Measurements from ENCODE around the gene MRI1. TPM values are rescaled to one million over a fixed set of nuclear protein-coding genes. Genes with fewer than 3 reads are reported as not detected.
"Not testable (repeated sequence)": the region's sequence is repeated elsewhere in the genome, so short reads cannot be mapped to it uniquely, and the experiment has no call there.

Gene MRI1
- total RNA-seq, 1 donor = 33.7 TPM

- peaks cover 31% of the 10 kb centered on the region for H3K36me3 ChIP-seq (ENCODE audit: insufficient read depth, low read length)
- peaks cover 22% of the 10 kb centered on the region for H3K4me1 ChIP-seq (ENCODE audit: insufficient read depth, low read length)
These were observed 14.5 kb downstream of the MRI1 start for GRCh38 chr19:13778847-13779246.

GRCh38 chr19:13779794-13780193, 15.5 kb downstream of the MRI1 start:
- H4K20me1 ChIP-seq (ENCODE audit: insufficient read depth, low read length) = peaks cover 12% of the 10 kb centered on the region
- not testable (repeated sequence) for H3K4me3 ChIP-seq (ENCODE audit: insufficient read depth, low read length); DNase-seq (ENCODE audit: insufficient read length, low spot score, missing footprints); H3K9me3 ChIP-seq (ENCODE audit: low read depth, low read length); H3K27ac ChIP-seq (ENCODE audit: low read depth, low read length); H3K4me2 ChIP-seq (ENCODE audit: insufficient read depth, low read length); H2AFZ ChIP-seq (ENCODE audit: low read length); H3K27me3 ChIP-seq (ENCODE audit: insufficient read depth, low read length)
- peaks cover 18% of the 10 kb centered on the region for H3K4me1 ChIP-seq (ENCODE audit: insufficient read depth, low read length)
- peaks cover 31% of the 10 kb centered on the region for H3K79me2 ChIP-seq (ENCODE audit: insufficient read depth, low read length)
- H3K36me3 ChIP-seq (ENCODE audit: insufficient read depth, low read length) = peaks cover 31% of the 10 kb centered on the region

More at GRCh38 chr19:13778847-13779246, 14.5 kb downstream of the MRI1 start:
- Histone ChIP-seq H3K79me2 (ENCODE audit: insufficient read depth, low read length) (peaks cover 32% of the 10 kb centered on the region), H3K9me3 (ENCODE audit: low read depth, low read length) (no peaks in the 10 kb centered on the region), H3K4me3 (ENCODE audit: insufficient read depth, low read length) (no peak overlapping the region), H3K4me2 (ENCODE audit: insufficient read depth, low read length) (no peak overlapping the region), H3K27me3 (ENCODE audit: insufficient read depth, low read length) (no peaks in the 10 kb centered on the region), H3K27ac (ENCODE audit: low read depth, low read length) (no peak overlapping the region), H2AFZ (ENCODE audit: low read length) (no peak overlapping the region), H4K20me1 (ENCODE audit: insufficient read depth, low read length) (peaks cover 12% of the 10 kb centered on the region)
- no peak for TF ChIP-seq CTCF (IDR thresholded peaks at IDR 0.05; ENCODE audit: extremely low read depth, low read depth, low read length)
- no peak for DNase-seq (ENCODE audit: insufficient read length, low spot score, missing footprints)

- H3K4me2 ChIP-seq (ENCODE audit: insufficient read depth, low read length) = peak overlapping the region; percentile 44
- H2AFZ ChIP-seq (ENCODE audit: low read length) = no peak overlapping the region
- H3K9me3 ChIP-seq (ENCODE audit: low read depth, low read length) = no peaks in the 10 kb centered on the region
- peaks cover 4% of the 10 kb centered on the region for H4K20me1 ChIP-seq (ENCODE audit: insufficient read depth, low read length)
- peak overlapping the region; percentile 33 for H3K27ac ChIP-seq (ENCODE audit: low read depth, low read length)
- H3K79me2 ChIP-seq (ENCODE audit: insufficient read depth, low read length) = peaks cover 14% of the 10 kb centered on the region
- no peaks in the 10 kb centered on the region for H3K27me3 ChIP-seq (ENCODE audit: insufficient read depth, low read length)
- DNase-seq (ENCODE audit: insufficient read length, low spot score, missing footprints) = peak; percentile 98
- H3K4me1 ChIP-seq (ENCODE audit: insufficient read depth, low read length) = peaks cover 17% of the 10 kb centered on the region
- H3K36me3 ChIP-seq (ENCODE audit: insufficient read depth, low read length) = peaks cover 27% of the 10 kb centered on the region
- no peak for TF ChIP-seq CTCF (IDR thresholded peaks at IDR 0.05; ENCODE audit: extremely low read depth, low read depth, low read length)
- H3K4me3 ChIP-seq (ENCODE audit: insufficient read depth, low read length) = no peak overlapping the region
These were observed 17.2 kb downstream of the MRI1 start for GRCh38 chr19:13781547-13781946.

- H3K27ac ChIP-seq (ENCODE audit: low read depth, low read length) = peak overlapping the region; percentile 33
- no peak overlapping the region for H3K4me2 ChIP-seq (ENCODE audit: insufficient read depth, low read length)
- TF ChIP-seq CTCF (IDR thresholded peaks at IDR 0.05; ENCODE audit: extremely low read depth, low read depth, low read length) = no peak
- no peak overlapping the region for H2AFZ ChIP-seq (ENCODE audit: low read length)
- H3K4me3 ChIP-seq (ENCODE audit: insufficient read depth, low read length) = no peak overlapping the region
- peaks cover 22% of the 10 kb centered on the region for H3K36me3 ChIP-seq (ENCODE audit: insufficient read depth, low read length)
- H3K9me3 ChIP-seq (ENCODE audit: low read depth, low read length) = no peaks in the 10 kb centered on the region
- H3K4me1 ChIP-seq (ENCODE audit: insufficient read depth, low read length) = peaks cover 22% of the 10 kb centered on the region
- H3K79me2 ChIP-seq (ENCODE audit: insufficient read depth, low read length) = peaks cover 5% of the 10 kb centered on the region
- H4K20me1 ChIP-seq (ENCODE audit: insufficient read depth, low read length) = no peaks in the 10 kb centered on the region
- H3K27me3 ChIP-seq (ENCODE audit: insufficient read depth, low read length) = no peaks in the 10 kb centered on the region
- no peak for DNase-seq (ENCODE audit: insufficient read length, low spot score, missing footprints)
These were observed 18.2 kb downstream of the MRI1 start for GRCh38 chr19:13782537-13782936.
